GM10248 (cell line): ENCODE measurements around the gene RAN.

Experiments used
- CTCF ChIA-PET: fragments of 300-600 bp; sonication (Branson Sonifier 250); formaldehyde crosslinking; extraction: SDS; loops from one replicate; lab custom pipeline; 2021; ENCODE audit warnings: antibody characterized with exemption; lab: Yijun Ruan, JAX
- POLR2A ChIA-PET: fragments of 350-650 bp; sonication (Branson Sonifier 250); formaldehyde crosslinking; extraction: SDS; loops from one replicate; lab custom pipeline; 2020; ENCODE audit warnings: antibody characterized with exemption; lab: Yijun Ruan, JAX
- DNase-seq: peaks from one replicate; pipeline ENCODE4 v3.0.0; 2012; ENCODE audit errors: extremely low spot score
- TF ChIP-seq, protein P1 (sequence below): IDR thresholded peaks from 2 replicates; pipeline ENCODE4 v1.5.1; 2012; ENCODE audit warnings: mild to moderate bottlenecking, low read depth; ENCODE audit errors: extremely low read depth, missing control alignments, control extremely low read depth

The RAN gene

DNA sequence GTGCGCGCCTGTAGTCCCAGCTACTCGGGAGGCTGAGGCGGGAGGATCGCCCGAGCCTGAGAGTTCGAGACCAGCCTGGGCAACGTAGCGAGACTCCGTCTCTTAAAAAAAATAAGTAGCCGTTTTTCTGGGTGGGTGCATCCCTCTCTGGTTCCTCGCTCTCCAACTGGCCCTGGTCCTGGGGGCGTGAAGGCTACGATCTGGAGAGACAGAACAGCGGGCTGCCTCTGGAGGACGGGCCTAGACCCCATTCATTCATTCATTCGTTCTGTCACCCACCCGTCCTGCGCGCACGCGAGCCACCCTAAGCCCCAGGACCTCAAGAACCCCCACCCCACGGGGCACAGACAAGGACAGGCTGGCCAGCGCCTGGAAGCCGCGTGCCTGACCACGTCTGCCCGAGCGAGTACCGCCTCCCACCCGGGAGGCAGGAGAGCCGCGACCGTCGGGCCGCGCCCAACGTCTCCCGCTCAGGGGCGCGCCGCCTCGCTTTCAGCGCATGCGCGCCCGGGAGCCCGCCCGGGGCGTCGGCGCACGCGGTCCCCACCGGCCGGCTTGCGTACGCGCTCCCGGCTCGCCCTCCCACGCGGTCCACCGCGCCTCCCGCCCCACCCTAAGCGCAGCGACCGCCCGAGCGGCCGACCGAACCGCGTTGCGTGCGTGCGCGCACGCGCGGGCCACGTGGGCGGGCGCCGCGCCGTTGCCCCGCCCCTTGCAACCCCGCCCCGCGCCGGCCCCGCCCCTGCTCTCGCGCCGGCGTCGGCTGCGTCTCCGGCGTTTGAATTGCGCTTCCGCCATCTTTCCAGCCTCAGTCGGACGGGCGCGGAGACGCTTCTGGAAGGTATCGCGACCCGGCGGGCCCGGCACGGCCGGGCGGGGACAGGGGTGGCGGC lies at the start of gene RAN:
TSS of gene RAN (plus strand) at position 781 of the 893 bp plus-strand sequence. CDS start 528 bp downstream, outside the sequence.
- peak; percentile 99 for DNase-seq
- CTCF ChIA-PET = interaction anchor here (0.9 to 1.6 kb wide), 12 partner anchors 9 to 263 kb away, joined by 3 to 7 read pairs (median 4); partner anchors contain the start of gene STX2
- POLR2A ChIA-PET = interaction anchor here (0.8 to 1.5 kb wide), 2 partner anchors 8 to 309 kb away, joined by 3 to 5 read pairs; no protein-coding TSS in a partner anchor
- TF ChIP-seq, protein P1, sequence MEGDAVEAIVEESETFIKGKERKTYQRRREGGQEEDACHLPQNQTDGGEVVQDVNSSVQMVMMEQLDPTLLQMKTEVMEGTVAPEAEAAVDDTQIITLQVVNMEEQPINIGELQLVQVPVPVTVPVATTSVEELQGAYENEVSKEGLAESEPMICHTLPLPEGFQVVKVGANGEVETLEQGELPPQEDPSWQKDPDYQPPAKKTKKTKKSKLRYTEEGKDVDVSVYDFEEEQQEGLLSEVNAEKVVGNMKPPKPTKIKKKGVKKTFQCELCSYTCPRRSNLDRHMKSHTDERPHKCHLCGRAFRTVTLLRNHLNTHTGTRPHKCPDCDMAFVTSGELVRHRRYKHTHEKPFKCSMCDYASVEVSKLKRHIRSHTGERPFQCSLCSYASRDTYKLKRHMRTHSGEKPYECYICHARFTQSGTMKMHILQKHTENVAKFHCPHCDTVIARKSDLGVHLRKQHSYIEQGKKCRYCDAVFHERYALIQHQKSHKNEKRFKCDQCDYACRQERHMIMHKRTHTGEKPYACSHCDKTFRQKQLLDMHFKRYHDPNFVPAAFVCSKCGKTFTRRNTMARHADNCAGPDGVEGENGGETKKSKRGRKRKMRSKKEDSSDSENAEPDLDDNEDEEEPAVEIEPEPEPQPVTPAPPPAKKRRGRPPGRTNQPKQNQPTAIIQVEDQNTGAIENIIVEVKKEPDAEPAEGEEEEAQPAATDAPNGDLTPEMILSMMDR = no peak

DNA sequence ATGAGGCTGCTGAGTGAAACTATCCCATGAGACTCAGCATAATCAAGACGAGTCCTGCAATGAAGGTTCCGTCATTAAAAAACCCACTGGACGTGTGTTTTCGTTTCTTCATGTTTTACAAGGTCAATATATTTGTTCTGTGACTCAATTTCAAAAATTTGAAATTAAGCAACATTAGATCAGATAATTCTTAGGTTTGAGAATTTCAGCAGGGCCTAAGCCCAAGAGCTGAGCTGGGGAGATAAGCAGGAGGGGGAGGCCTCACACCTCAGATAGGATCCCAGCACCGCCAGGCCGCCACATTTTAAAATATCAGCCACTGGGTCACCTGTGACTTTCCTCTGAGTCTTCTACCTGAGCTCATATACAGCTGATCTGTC lies 46.1 kb upstream of the RAN start:
- TF ChIP-seq, protein P1 = no peak
- DNase-seq = no peak
- POLR2A ChIA-PET = no interaction called here
- CTCF ChIA-PET = interaction anchor here (1.4 to 6.4 kb wide), 6 partner anchors 8 to 306 kb away, joined by 3 to 36 read pairs (median 6); no protein-coding TSS in a partner anchor

DNA sequence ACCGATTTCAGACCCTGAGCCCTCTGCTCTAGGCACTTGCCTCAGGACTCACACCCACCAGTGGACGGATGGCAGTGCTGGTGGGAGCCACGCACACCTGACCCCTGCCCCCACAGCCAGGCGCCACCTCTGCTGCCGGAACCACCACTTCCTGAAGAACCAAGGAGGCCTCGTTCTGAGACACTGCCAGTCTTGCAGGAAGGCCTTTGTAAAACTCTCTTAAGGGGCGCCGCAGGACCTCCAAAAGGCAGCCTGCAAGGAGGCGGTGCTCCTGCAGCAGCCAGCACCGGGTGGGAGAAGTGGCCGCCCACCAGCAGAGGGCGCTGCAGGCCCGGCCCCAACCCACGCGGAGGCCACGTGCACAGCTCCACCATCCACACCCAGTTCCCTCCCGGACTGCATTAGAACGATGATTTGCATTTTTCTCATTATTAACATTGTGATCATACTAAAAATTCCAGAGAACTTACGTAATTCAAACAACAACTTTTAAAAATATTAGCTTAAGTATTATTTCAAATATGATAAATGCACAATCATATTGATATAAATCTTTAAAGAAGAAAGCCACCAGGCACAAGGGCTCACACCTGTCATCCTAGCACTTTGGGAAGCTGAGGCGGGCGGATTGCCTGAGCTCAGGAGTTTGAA lies 45.6 kb upstream of the RAN start:
- TF ChIP-seq, protein P1 = peak; percentile 51
- DNase-seq = peak; percentile 53
- CTCF ChIA-PET = interaction anchor here (1.4 to 6.4 kb wide), 6 partner anchors 9 to 306 kb away, joined by 3 to 36 read pairs (median 6); no protein-coding TSS in a partner anchor
- POLR2A ChIA-PET = no interaction called here

DNA sequence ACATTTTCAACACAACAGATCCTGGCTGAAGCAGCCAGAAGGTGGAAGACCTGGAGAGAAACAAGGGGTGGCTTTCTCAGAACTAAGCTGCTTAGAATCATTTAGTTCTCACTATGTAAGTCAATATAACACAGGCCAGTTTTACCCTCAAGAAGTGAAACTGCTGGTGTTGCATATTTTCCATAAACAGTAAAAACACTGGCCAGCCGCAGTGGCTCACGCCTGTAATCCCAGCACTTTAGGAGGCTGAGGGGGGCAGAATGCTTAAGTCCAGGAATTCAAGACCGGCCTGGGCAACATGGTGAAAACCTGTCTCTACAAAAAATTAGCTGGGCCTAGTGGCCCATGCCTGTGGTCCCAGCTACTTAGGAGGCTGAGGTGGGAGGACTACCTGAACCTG lies 44.4 kb upstream of the RAN start:
- DNase-seq = no peak
- ChIA-PET POLR2A (no interaction called here), CTCF (interaction anchor here (0.7 to 6.4 kb wide), 6 partner anchors 8 to 60 kb away, joined by 3 to 36 read pairs (median 3); no protein-coding TSS in a partner anchor)
- TF ChIP-seq, protein P1 = no peak

DNA sequence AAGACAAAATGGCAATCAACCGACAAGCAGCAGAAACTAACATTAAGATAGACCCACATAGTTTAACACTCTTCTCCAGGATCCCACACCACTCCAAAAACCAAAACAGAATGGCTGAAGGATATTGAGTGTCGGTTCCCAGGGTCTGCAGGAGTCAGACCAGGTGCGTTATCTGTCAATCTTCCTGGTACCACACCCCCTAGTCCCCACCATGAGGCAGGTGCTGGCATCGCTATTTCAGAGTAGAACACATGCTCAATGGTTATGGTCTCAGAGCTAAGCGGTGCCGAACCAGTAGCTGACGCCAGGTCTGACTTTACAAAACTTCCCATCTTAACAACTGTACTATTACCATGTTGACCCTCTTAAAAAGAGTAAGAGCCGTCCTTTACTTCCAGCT lies 43.0 kb upstream of the RAN start:
- TF ChIP-seq, protein P1 = no peak
- ChIA-PET CTCF (interaction anchor here (1.5 to 6.4 kb wide), 3 partner anchors 8 to 17 kb away, joined by 3 to 36 read pairs (median 13); no protein-coding TSS in a partner anchor), POLR2A (no interaction called here)
- DNase-seq = no peak
